Spleen (tissue), 11 donors: ENCODE measurements around the gene MTMR3. TPM values are rescaled to one million over a fixed set of nuclear protein-coding genes. Genes with fewer than 3 reads are reported as not detected.

Experiments
- DNase-seq: peaks from one replicate; pipeline ENCODE4 v3.0.0-alpha.2; 2020
- H3K27ac ChIP-seq, 8 donors: fragments of 200-600 bp; sonication (generic) in 7 of 8; 1 replicate in 4 of 8; 2 replicates in 4 of 8; pipeline versions ENCODE4 v1.5.0 to v1.8.0; 2016 to 2021; ENCODE audit warnings: inconsistent platforms in 4 of 8, mild to moderate bottlenecking in 4 of 8, moderate library complexity in 1 of 8
- H3K27me3 ChIP-seq, 7 donors: fragments of 200-600 bp; sonication (generic) in 6 of 7; replicated peaks in 1 of 7; 1 replicate in 4 of 7; 2 replicates in 3 of 7; pipeline versions ENCODE4 v1.5.0 to v1.8.0; 2016 to 2021; ENCODE audit warnings: inconsistent platforms in 3 of 7, mild to moderate bottlenecking in 1 of 7
- H3K36me3 ChIP-seq, 6 donors: fragments of 200-600 bp; sonication (generic) in 5 of 6; 1 replicate in 4 of 6; 2 replicates in 2 of 6; pipeline versions ENCODE4 v1.5.0 to v1.8.0; 2016 to 2021; ENCODE audit warnings: inconsistent platforms in 2 of 6
- H3K4me1 ChIP-seq, 6 donors: fragments of 200-600 bp; sonication (generic) in 5 of 6; 1 replicate in 3 of 6; 2 replicates in 3 of 6; pipeline versions ENCODE4 v1.5.0 to v1.8.0; 2016 to 2021; ENCODE audit warnings: inconsistent platforms in 3 of 6
- H3K4me3 ChIP-seq, 8 donors: fragments of 200-600 bp; sonication (generic) in 7 of 8; 1 replicate in 4 of 8; 2 replicates in 4 of 8; pipeline versions ENCODE4 v1.5.0 to v1.8.0; 2016 to 2021; ENCODE audit warnings: inconsistent platforms in 4 of 8, mild to moderate bottlenecking in 4 of 8, moderate library complexity in 2 of 8
- H3K9me3 ChIP-seq, 8 donors: fragments of 200-600 bp; sonication (generic) in 7 of 8; 1 replicate in 4 of 8; 2 replicates in 4 of 8; pipeline versions ENCODE4 v1.5.0 to v1.8.0; 2016 to 2021; ENCODE audit warnings: inconsistent platforms in 4 of 8
- CTCF ChIP-seq, 11 experiments: fragments of 200-600 bp in 7 of 11; fragments of 450-650 bp in 4 of 11; sonication (generic) in 4 of 11; IDR thresholded peaks in 8 of 11; conservative IDR thresholded peaks in 3 of 11; 1 replicate in 7 of 11; 2 replicates in 4 of 11; pipeline versions ENCODE4 v1.4.0 to v1.8.0; 2016 to 2021; ENCODE audit warnings: antibody characterized with exemption in 11 of 11, inconsistent platforms in 4 of 11, mild to moderate bottlenecking in 1 of 11
- POLR2A ChIP-seq, 3 donors: fragments of 450-650 bp; IDR thresholded peaks; one replicate each; pipeline ENCODE4 v1.5.1; 2017; ENCODE audit warnings: antibody characterized with exemption in 3 of 3, mild to moderate bottlenecking in 1 of 3
- POLR2AphosphoS5 ChIP-seq, 3 donors: sonication (generic); formaldehyde crosslinking; IDR thresholded peaks; one replicate each; pipeline ENCODE4 v1.5.1; 2017; ENCODE audit warnings: antibody characterized with exemption in 3 of 3
- WGBS, 5 donors: extraction: QIAGEN DNeasy Blood & Tissue Kit in 3 of 5; methylation state at CpG; one replicate each; pipeline versions ENCODE4 v1.1.5 to v1.1.7; 2013 to 2018; 5-methylcytosine and 5-hydroxymethylcytosine counted together
- intact Hi-C: fragments of 100-400 bp; cut with DNase I; formaldehyde crosslinking; loops from one replicate; pipeline ENCODE4 v1.15.0; 2023; ENCODE audit warnings: low total_unique reads
- polyA plus RNA-seq, 3 donors: library from polyadenylated mRNA; stranded (reverse); fragments of 200-250 nt; gene quantifications; one replicate each; pipeline ENCODE4 v1.2.1, GENCODE V29; 2013
- total RNA-seq, 7 donors: library from RNA; depleted of rRNA in 3 of 7; stranded (reverse); fragments of >200 nt in 3 of 7; fragmentation: NEBNext Ultra II Directional in 4 of 7; extraction: Animal tissue kit (Norgen Biotek cat#: 25700) in 4 of 7; gene quantifications; one replicate each; pipeline versions ENCODE4 v1.1.0 to v1.2.1, GENCODE V29; 2016 to 2021
- donor health status: healthy with polysubstance abuse.
- donor health status: DM: no; HTN: no; CAD: no; lungs with moderate emphysema.
- donor health status: DM: no; HTN: no; CAD: no.
- donor health status: Bipolar disorder and iron deficiency.
- donor health status: healthy.
- donor health status: DM: no; HTN: no; CAD: no.
- donor health status: DM: yes; HTN: yes; CAD: no.

Gene MTMR3
- total and polyA plus RNA-seq, 10 donors: 5.3 to 137 (median 76.2) TPM

DNA sequence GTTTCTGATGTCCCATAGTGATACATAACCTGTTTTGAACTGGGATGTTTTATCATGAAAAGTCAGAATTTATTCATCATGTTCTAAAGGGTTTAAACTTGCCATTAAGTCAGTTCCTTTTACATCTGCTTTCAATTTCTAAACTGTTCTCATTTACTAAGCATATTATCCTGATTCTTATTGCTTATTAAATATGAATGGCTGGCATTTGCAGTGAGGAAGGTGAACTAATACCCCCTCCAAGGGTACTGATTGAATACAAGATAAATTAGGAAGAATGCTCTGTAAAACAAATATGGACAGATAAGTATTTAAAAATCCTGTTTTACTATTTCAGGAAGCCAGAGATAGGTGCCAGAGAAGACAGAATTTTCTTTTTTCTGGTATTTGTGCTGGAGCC lies 126.5 kb downstream of the MTMR3 start:
- peaks cover 3 to 98% (median 78%) of the 10 kb centered on the region in 6 donors for H3K36me3 ChIP-seq
- intact Hi-C loops: loop anchor here (10.0 kb wide), 1 partner anchor 375 kb away; no protein-coding TSS in a partner anchor

DNA sequence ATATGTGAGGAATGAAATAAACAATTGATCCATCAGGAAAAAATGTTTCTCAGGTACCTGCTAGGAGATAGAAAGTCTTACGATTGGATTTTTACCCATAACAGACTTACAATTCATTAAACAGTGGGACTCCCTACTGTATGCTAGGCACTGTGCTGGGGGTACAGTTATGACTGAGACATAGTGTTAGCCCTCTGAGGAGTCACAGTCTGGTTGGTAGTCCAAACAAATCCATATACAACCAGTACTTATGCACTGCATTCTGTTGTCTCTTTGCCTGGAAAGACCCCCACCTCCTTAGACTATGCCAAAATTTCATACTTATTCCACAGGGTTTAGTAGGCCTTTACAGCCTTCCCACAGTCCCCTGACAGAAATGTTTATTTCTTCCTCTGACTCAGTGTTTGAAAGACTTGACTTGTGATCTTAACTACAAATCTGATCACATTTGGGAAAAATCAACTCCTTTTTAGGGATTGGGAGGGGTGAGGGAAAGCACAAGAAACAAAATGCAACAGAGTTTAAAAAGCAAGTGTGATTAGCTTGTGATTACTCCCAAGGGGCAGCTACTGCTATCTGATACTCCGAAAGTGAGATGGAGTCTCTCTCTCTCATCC lies 127.9 kb downstream of the MTMR3 start:
- no peak for DNase-seq
- Histone ChIP-seq H3K4me1 (no peaks in the 10 kb centered on the region), H3K9me3 (no peaks in the 10 kb centered on the region), H3K27me3 (no peaks in the 10 kb centered on the region), H3K36me3 (peaks cover 5 to 100% (median 90%) of the 10 kb centered on the region in 6 donors), H3K27ac (no peak overlapping the region), H3K4me3 (no peak overlapping the region)
- TF ChIP-seq POLR2A (IDR thresholded peaks at IDR 0.05) (no peak), CTCF (IDR thresholded peaks at IDR 0.05 in 8 of 11, conservative IDR thresholded peaks at IDR 0.05 in 3 of 11) (no peak), POLR2AphosphoS5 (IDR thresholded peaks at IDR 0.05) (no peak)
- WGBS, 5 donors: 48 to 93% (median 68%) methylated on average over 2 of the region's 2 CpGs
- intact Hi-C loops: no loop called here

More for the DNA sequence above, 126.5 kb downstream of the MTMR3 start:
- Histone ChIP-seq H3K9me3 (no peaks in the 10 kb centered on the region), H3K4me3 (no peak overlapping the region), H3K4me1 (peaks cover 0 to 11% (median 7%) of the 10 kb centered on the region in 6 donors), H3K27me3 (no peaks in the 10 kb centered on the region), H3K27ac (no peak overlapping the region)
- TF ChIP-seq CTCF (IDR thresholded peaks at IDR 0.05 in 8 of 11, conservative IDR thresholded peaks at IDR 0.05 in 3 of 11) (no peak), POLR2A (IDR thresholded peaks at IDR 0.05) (no peak), POLR2AphosphoS5 (IDR thresholded peaks at IDR 0.05) (no peak)
- no peak for DNase-seq

DNA sequence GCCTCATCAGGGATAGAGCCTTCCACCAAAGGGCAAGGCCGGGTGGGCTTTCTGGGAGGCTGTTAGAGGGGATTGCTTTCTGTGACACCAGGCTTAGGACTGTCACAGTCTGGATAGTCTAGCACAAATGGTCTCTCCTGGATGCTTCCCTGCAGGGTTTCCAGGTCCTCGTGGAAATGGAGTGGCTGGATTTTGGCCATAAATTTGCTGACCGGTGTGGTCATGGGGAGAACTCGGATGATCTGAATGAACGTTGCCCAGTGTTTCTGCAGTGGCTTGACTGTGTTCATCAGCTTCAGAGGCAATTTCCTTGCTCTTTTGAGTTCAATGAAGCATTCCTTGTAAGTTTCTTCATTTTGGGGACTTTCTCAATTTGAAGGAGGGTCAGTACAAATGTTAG lies 130.2 kb downstream of the MTMR3 start:
- intact Hi-C loops: no loop called here
- Histone ChIP-seq H3K27ac (no peak overlapping the region), H3K9me3 (no peaks in the 10 kb centered on the region), H3K36me3 (peaks cover 7 to 100% (median 94%) of the 10 kb centered on the region in 6 donors), H3K27me3 (no peaks in the 10 kb centered on the region), H3K4me3 (no peak overlapping the region), H3K4me1 (no peaks in the 10 kb centered on the region)
- no peak for DNase-seq
- TF ChIP-seq POLR2A (IDR thresholded peaks at IDR 0.05): no peak
- TF ChIP-seq CTCF (IDR thresholded peaks at IDR 0.05 in 8 of 11, conservative IDR thresholded peaks at IDR 0.05 in 3 of 11): no peak
- no peak for TF ChIP-seq POLR2AphosphoS5 (IDR thresholded peaks at IDR 0.05)
- WGBS, 5 donors: 74 to 94% (median 91%) methylated on average over 5 of the region's 5 CpGs

DNA sequence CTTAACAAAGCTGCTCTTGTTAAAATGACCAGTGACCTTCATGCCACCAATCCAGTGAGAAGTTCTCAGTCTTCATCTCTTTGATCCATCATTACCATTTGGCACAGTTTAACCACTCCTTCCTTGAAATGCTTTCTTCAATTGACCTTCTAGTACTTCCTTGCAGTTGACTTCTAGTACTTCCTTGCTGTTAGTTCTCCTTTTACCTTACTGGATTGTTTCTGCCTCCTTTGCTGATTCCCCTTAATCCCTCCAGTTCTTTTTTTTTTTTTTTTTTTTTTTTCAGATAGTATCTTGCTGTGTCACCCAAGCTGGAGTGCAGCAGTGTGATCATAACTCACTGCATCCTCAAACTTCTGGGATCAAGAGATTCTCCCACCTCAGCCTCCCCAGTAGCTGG lies 131.3 kb downstream of the MTMR3 start:
- TF ChIP-seq POLR2AphosphoS5 (IDR thresholded peaks at IDR 0.05): no peak
- TF ChIP-seq POLR2A (IDR thresholded peaks at IDR 0.05): no peak
- no peak for TF ChIP-seq CTCF (IDR thresholded peaks at IDR 0.05 in 8 of 11, conservative IDR thresholded peaks at IDR 0.05 in 3 of 11)
- H3K27ac ChIP-seq: no peak overlapping the region
- no peak for DNase-seq
- peaks cover 6 to 100% (median 94%) of the 10 kb centered on the region in 6 donors for H3K36me3 ChIP-seq
- no peaks in the 10 kb centered on the region for H3K27me3 ChIP-seq
- no peaks in the 10 kb centered on the region for H3K4me1 ChIP-seq
- H3K9me3 ChIP-seq: no peaks in the 10 kb centered on the region
- intact Hi-C loops: no loop called here
- H3K4me3 ChIP-seq: no peak overlapping the region
